8988T (cell line): Measurements from ENCODE around the gene HYAL3.
A peak's percentile ranks its signal among the peaks of the same experiment; 100 is the strongest.
"Not testable (repeated sequence)": the region's sequence is repeated elsewhere in the genome, so short reads cannot be mapped to it uniquely, and the experiment has no call there.

ENCODE experiments used
- DNase-seq: peaks from one replicate; pipeline ENCODE4 v3.0.0; 2011

HYAL3 gene

DNA sequence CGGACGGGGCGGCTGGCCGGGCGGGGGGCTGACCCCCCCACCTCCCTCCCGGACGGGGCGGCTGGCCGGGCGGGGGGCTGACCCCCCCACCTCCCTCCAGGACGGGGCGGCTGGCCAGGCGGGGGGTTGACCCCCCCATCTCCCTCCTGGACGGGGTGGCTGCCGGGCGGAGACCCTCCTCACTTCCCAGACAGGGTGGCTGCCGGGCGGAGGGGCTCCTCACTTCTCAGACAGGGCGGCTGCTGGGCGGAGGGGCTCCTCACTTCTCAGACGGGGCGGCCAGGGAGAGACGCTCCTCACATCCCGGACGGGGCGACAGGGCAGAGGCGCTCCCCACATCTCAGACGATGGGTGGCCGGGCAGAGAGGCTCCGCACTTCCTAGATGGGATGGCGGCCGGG is 12.8 kb upstream of the HYAL3 start:
- not testable (repeated sequence) for DNase-seq

DNA sequence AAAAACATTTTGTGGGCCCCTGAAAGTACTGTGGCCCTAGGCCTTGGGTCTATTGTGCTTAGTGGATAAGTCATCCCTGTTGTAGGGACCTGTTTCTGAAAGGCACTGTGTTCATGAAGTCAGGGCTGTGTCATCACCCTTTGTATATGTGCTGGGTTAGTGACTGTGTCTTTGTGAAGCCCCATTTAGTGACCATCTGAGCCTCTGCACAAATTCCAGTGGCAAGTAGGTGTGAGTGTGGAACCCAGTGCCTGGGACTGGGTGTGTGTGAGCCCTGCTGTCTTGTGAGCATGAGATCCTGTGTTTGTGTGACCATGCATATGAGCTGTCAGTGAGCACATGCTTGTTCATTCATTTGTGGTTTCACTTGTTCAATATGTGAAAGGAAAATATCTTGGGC is 5.4 kb upstream of the HYAL3 start:
- no peak for DNase-seq

DNA sequence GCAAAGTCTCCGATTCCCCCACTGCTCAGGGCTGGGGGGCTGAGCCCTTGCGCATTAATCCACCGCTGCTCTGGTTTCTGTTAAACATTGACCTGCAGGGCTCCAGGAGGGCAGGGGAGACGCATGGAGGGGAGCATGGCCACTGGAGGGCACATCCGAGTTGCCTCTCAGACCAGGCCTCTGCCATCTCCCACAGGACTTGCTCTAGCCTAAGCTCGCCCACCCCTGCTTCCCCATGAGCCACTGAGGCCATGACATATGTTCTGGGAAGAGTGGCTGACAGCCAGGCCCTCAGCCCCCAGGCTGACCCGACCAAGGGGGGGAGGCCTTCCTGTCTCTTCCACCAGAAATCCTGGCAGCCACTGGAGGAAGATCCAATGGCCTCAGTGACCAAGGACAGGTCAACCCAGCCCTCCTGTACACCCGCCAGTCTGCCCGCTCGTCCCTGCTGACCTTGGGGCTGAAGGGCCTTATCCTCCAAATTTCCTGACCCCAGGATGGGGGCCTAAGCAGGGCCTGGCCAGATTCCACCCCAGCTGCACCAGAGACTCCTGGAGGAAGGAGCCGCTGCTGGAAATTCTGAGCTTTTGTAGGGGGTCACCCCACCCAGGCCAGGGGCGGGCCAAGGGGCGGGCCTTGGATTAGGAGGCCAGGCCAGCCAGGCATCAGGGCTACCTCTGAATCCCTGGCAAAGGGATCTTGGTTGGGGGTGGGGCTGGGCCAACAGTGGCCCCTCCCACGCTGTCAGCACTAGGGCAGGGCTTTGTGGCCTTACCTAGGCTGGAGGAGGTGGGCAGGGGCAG is 4.0 kb upstream of the HYAL3 start, which contains the start of gene HYAL1:
Gene HYAL1, minus strand, starts transcription at position 562 of the 803 bp plus-strand sequence. CDS start 618 bp downstream, outside the sequence.
- DNase-seq: no peak

DNA sequence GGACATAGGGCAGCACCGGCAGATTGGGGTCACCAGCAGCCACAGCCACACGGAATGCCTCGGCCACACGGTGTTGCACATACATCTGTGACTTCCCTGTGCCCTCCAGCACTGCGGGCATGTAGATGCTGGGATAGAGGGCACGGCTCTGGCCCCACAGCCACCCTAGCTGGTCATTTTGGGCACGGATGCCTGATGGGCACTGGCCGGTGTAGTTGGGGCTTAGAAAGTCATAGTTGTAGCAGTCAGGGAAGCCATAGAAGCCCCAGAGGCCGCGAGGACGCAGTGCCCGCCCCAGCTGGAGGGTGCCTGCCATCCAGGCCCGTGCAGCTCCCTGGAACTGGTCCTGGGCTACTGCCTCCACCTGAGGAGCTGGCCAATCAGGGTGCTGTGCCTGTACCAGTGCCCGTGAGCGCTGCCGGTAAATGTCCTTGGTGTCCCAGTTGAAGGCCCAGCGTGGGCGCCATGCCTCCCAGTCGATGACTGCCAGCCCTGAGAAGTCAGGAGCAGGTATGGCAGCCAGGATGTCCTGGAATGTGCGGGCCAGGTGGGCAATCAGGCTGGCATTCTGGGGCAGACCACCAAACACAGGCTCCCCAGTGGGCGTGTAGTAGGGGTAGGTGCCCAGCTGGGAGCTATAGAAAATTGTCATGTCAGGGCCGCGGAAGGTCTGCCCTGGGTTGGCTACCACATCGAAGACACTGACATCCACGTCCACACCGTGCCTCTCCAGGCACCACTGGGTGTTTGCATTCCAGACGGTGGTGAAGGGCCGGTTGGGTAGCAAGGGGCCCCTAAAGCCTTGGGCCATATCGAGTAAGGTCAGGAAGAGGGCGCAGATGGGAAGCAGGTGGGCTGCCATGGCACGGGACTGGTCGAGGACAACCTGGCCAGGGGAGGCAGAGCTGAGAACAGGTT is 3.1 kb upstream of the HYAL3 start:
- no peak for DNase-seq

DNA sequence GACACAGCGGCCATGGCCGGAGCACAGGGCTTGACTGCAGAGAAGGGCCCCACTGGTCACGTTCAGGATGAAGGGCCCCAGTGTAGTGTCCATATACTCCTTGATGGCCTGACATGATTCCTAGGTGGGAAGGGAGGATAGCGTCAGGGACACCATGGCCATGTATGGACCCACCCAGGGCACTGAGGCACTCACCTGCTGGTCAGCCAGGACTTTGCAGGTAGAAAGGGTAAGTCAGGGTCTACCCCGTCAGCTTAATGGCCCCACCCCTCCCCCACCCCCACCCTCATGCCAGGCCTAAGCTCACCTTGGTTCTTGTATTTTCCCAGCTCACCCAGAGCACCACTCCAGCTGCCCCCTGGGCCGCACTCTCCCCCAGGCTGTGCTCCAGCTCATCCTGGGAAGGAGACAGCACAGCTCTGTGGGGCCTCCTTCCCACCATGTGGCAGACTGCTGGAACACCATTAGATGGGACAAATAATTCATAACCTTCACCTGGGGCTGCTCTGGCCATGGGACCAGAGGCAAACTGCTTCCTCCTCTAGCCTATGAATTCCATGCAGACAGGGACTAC is 1.6 kb upstream of the HYAL3 start:
- DNase-seq: no peak

DNA sequence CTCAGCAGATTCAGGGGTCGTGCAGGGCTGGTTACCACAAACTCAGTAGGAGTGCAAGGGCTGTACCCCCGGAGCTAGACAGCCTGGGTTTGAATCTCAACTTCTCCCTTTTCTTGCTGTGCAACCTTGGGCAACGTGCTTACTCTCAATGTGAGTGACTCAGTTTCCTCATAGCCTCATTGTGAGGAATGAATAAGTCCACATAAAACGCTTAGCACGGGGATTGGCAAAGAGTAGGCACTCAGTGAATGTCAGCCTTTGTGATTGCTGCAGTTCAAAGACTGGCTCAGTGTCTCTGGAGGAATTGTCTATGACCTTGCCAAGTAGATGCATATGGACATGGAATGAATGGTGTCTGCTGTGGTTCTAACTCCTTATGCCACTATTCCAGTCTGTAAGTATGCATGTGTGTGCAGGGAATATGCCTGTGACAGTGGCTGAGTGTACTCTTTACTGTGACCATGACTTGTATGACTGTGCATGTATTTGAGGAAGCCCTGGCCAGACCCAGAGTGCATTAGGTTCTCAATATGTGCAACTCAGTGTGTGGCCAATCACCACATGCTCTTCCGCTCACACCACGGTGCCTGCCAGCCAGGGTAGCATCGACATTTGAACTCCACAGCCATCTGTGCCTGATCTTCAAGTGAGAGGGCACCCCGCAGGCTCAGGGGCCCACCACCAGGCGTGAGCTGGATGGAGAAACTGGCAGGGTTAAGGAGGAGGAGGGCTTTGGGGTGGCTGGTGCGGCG is 900 bp upstream of the HYAL3 start:
- DNase-seq: no peak

DNA sequence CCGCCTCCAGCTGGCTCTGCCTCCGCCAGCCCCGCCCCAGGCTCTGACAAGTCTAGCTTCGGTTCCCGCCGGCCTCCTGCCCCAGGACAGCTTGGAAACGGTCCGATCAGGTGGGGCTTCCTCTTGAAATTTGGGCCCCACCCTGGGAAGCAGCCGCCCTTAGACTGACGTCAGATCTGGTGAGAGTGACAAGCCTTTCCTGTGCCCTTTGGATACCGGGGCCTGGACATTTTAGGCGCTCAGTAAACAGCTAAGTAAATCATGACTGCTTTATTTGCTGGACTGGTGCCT is 378 bp upstream of the HYAL3 start:
- DNase-seq: no peak

DNA sequence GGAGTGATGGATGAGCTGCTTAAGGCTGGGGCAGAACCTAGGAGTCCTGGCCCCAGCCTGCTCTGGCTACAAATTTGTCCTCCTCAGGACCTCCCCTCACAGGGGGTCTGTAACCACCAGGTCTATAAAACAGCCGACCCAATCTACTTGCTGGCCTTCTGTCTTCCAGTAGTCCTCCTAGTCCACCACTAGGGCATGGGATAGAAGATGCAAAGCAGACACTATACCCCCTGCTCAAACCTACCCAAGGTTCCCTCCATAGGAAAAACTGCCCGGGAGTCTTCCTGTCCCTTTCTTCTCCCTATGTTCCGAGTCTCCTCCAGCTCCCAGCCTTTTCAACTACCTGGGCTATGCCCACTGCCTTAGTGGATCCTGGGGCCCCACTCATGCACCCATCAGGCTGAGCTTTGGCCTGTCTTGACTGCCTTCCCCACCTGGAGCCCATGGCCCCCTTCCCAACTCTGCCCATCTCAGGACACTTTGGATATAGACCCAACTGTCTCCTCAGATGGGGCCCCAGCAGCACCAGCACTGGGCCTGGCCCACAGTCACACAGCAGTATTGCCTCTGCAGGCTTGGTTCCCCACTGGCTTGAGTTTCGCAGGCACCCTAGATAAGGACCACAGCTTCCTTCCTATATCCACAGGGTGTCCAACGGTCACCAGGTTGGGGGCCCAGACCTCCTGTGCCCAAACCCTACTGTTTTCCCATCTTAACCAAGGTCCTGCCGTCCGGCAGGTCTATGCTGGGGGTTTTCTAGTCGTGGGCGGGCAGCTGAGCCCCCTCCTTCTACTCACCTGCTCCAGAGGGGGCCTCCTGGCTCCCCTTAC is 1.1 kb downstream of the HYAL3 start:
- no peak for DNase-seq

DNA sequence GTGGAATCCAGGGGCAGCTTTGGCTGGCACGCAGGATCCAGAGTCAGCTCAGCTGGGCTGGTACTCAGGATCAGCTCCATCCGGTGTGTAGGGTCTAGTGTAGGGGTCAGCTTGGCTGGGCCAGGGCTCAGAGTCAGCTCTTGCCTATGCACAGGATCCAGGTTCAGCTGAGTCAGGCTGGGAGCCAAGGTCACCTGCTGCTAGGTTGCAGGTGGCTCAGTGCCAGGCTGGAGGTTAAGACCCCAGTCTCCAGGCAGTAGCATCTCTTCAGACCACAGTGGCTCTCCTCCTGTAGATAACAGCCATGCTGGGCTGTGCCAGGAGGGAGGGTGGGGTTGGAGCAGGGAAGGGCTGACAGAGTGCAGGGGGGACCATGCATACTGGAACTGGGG is 1.8 kb downstream of the HYAL3 start:
- DNase-seq: no peak

DNA sequence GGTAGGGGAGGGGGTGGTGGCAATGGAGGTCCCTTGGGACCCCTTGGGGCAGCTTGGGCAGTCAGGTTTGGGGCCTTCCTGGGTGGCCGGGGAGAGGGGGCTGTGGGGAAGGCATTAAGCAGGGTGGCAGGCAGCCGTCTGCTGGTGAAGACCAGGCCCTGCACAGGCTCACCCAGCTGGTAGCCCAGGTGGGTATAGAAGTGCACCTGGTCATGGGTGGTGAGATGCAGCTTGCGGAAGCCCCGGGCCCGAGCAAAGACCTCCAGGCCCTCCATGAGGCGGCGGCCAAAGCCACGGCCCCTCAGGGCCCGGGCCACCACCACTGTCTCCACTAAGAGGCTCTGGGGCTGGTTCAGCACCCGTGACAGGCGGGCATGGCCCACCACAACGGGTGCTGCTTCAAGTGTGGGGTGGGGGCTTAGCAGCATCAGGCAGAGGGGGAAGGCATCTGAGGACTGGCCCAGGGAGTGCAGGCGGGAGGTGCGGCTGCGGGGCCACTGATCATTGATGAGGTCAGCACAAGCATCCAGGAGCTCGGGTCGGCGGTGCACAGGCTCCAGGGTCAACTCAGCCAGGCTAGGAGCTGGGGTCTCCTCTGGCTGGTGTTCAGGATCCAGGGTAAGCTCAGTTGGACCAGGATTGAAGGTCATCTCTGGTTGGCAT is 2.4 kb downstream of the HYAL3 start:
- DNase-seq: no peak

DNA sequence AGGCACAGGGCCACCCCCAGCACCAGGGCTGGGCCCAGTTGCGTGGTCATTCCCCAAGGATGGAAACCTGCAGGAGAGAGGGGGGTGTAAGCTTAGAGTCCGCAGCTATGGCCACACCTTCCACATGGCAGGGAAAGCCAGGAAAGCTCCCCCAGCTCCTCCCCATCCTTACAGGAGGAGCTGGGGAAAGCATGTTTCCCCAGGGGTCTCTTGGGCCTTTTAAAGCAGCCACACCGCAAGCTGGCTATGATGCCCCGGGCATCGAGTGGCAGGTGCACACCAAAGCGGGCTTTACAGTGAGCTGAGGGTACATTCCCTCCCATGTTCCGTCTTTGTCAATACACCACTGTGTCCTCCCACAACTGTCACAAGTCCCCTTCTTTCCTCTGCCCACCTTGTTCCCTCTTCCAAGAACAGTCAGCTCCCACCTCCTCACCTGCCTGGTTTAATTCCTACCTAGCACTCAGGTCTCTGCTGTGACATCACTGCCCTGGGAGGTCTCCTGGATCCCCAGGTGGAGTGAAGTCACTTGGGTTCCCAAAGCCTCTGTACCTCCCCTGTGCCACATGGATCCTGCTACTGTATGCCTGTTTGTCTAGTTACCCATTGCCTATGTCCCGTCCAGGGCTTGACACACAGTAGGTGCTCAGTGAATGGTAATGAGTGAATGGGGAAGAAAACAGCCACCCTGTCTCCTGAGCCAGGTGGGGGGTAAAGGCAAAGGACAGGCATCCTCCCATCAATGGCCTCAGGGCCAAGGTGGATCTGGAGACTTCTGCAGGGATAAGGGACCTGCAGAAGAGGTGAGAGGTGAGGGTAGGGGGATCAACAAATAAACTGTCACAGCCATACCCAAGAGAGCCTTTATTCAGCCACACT is 3.4 kb downstream of the HYAL3 start:
- DNase-seq: no peak

DNA sequence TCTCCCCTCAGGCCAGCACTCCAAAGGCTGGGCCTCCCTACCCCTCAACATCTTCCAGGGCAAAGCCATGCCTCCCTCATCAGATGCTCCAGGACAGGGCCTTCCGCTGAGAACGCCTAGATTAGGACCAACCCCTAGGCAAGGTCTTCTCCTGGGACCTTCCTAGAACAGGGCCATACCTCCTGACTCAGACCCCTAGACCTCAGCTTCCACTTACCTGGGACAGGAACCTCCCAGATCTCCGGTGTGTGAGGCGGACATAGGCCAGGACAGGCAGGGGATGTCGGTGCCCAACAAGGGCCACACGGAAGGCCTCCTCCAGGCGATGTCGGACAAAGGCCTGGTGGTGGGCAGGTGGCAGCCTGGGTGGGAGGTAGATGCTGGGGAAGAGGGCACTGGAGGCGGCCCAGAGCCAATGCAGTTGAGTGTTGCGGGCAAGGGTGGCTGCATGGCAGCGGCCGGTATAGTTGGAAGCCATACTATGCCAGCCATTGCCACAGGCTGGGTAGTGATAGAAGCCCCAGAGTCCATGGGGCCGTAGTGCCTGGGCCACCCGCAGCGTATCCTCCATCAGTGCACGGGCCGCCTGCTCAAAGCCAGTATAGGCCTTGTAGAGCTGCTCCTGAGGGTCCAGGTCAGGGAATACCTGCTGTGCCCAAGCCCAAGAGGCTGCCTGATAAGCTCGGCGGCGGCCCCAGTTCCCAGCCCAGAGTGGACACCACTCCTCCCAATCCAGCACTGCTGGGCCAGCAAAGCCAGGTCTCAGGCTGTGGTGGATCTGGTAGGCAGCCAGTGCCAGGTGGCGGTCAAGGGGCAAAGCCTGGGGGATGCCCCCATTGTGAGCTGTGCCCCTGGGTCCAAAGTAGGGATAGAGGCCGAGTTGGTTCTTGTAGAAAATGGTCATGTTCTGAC is 4.5 kb downstream of the HYAL3 start:
- DNase-seq: no peak

DNA sequence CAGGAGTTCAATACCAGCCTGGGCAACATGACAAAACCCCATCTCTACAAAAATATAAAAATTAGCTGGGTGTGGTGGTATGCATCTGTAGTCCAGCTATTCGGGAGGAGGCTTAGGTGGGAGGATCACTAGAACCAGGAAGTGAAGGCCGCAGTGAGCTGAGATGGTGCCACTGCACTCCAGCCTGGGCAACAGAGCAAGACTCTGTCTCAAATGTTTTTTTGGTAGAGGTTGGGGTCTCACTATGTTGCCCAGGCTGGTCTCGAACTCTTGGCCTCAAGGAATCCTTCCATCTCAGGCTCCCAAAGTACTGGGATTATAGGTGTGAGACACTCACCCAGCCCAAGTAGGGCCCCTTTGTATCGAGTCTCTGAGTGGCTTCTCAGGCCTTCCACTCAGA is 5.1 kb downstream of the HYAL3 start:
- DNase-seq: no peak

DNA sequence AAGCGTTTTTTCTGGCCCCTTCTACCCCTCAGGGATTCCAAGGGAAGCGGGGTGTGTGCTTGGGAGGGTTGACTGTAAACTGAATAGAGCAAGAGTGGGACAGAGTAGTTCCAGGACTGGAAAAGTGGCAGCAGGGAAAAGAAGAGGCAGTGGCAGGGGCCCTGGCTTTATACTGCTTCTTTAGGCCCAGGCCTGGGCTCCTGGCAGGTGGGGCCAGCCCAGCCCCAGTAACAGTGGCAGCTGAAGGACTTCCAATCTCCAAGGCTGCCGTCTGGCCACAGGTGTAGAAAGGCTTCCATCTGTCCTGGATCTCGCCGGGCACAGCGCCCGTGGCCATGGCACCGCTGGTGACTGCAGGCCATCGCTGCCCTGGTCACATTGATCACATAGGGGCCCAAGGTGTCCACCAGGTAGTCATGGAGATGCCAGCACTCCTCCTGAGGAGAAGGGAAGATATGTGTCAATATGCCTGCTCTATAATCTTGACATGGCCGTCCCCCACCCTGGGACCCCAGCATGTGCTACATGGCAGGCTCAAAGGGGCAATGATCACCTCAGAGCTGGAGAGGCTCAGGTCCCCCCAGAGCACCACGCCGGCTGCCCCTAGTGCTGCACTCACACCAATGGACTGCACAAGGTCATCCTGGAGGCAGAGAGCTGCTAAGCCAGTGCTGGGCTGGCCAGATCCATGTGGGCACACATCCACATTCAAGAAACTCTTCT is 6.0 kb downstream of the HYAL3 start:
- no peak for DNase-seq

DNA sequence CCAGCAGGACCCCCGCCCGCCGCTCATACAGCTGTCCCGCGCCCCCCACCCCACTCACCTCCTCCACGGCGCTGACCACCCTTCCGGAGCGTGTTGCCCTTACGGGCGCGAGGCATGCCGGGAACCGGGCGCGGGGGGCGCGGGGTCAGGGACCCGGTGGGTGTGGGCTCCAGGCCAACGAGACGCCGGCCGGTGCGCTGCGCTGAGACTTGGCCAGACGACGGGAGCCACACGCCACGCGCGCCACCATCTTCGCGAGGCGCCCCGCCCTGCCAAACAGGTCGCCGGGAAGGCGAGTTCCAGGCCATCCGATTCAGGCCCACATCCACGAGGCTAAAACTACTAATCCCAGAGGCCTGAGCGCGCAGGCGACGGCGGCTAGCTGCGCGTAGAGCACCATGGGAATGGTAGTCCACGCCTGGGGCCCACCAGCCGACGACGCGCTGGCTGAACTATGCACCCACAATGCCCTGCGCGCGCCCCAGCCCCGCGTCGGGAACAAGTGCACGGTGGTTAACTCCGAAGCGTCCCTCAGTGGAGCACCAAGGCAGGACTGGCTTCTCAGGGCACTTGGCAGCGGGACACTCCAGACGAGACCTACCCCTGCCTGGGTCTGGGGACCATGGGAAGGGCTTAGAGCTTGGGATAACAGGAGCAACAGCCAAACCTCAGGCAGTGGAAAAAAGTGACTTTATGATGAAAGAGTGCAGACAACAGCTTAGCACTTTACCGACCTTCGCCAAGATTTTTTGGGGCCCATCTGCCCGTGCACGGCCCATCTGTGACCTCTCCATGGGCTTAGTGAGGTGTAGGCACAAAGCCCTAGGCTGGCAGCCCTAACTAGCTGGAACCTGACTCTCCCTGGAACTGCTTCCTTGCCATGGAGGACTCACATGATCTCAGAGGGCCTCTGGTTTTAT is 6.8 kb downstream of the HYAL3 start, which contains the start of gene IFRD2:
Gene IFRD2, minus strand, starts transcription at position 271 of the 920 bp plus-strand sequence. Its CDS starts 155 bp downstream, at position 116.
- peak; percentile 96 for DNase-seq

DNA sequence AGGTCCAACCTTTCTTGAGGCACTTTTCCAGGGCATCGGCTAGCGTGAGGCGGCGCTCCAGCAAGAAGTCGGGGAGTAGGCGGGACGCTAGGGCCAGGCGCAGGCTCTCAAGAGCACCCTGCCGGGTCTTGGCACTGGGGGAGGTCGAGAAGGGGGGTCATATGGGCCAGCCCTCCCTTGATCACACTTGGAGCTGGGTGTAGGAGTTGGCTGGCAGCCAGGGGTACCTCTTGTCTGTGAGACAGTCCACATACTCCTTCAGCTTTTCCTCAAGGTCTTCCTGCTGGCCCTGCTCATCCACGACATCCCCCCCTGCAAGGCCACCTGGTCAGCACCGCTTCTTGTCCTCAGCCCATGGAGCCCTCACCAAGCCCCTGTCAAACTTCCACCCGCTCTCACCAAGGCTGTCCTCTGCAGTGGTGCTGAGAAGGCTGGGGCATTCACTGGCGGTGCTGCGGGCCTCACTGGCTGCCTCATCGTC is 9.0 kb downstream of the HYAL3 start:
- no peak for DNase-seq

DNA sequence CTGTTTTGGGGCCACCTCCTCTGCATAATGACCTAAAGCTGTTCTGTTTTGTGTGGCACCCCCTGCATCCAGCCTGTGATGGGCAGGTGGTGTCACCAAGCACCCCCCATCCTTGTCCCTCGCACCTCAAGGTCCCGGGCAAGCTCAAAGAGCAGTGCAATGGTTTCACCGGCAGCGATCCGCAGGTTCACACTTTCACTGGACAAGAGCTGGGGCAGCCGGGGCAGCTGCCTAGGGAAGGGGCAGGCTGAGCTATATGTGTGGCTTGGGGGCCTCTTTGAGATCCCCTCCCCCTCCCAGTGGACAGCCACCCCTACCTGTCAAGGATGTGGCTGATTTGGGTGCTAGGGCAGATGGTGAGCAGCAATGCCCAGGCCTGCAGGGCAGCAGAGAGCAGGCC is 10.1 kb downstream of the HYAL3 start:
- DNase-seq: no peak
